Germinal center (tissue), 1 donor: ENCODE results near the gene SLC25A41.
"Not testable (repeated sequence)": the region's sequence is repeated elsewhere in the genome, so short reads cannot be mapped to it uniquely, and the experiment has no call there.

Source experiments
- DNase-seq: peaks from one replicate; pipeline ENCODE4 v3.0.0; 2012; ENCODE audit warnings: mixed read lengths, low spot score

SLC25A41 gene

GRCh38 chr19:6412061-6412446 lies 21.5 kb downstream of the SLC25A41 start:
- no peak for DNase-seq

- no peak for DNase-seq
These were observed 24.2 kb downstream of the SLC25A41 start for GRCh38 chr19:6409346-6409745.

GRCh38 chr19:6406401-6406800 lies 27.2 kb downstream of the SLC25A41 start:
- DNase-seq = no peak

GRCh38 chr19:6402837-6403608 lies 30.5 kb downstream of the SLC25A41 start:
- no peak for DNase-seq

- no peak for DNase-seq
These were observed 31.5 kb downstream of the SLC25A41 start for GRCh38 chr19:6402058-6402457.

- not testable (repeated sequence) for DNase-seq
These were observed 33.3 kb downstream of the SLC25A41 start for GRCh38 chr19:6400062-6400944.

- DNase-seq = no peak
These were observed 37.3 kb downstream of the SLC25A41 start for GRCh38 chr19:6396305-6396704.

GRCh38 chr19:6394831-6395230 lies 38.7 kb downstream of the SLC25A41 start:
- DNase-seq = no peak

GRCh38 chr19:6393983-6394412 lies 39.6 kb downstream of the SLC25A41 start:
- DNase-seq = no peak

GRCh38 chr19:6393074-6393982 lies 40.2 kb downstream of the SLC25A41 start, which contains the start of gene GTF2F1:
Gene GTF2F1, minus strand, starts transcription at chr19:6393164. Its CDS starts 169 bp downstream, at chr19:6392995.
- peak; percentile 97 for DNase-seq

- no peak for DNase-seq
These were observed 41.1 kb downstream of the SLC25A41 start for GRCh38 chr19:6392221-6393073.

GRCh38 chr19:6387372-6387771 lies 46.2 kb downstream of the SLC25A41 start:
- no peak for DNase-seq

GRCh38 chr19:6384381-6384780 lies 49.2 kb downstream of the SLC25A41 start:
- DNase-seq = no peak

GRCh38 chr19:6383188-6383587 lies 50.4 kb downstream of the SLC25A41 start:
- DNase-seq = no peak

GRCh38 chr19:6381030-6381750 lies 52.4 kb downstream of the SLC25A41 start:
- no peak for DNase-seq

GRCh38 chr19:6379744-6380143 lies 53.8 kb downstream of the SLC25A41 start:
- no peak for DNase-seq

GRCh38 chr19:6378486-6378885 lies 55.1 kb downstream of the SLC25A41 start:
- no peak for DNase-seq

- DNase-seq = no peak
These were observed 55.5 kb downstream of the SLC25A41 start for GRCh38 chr19:6378041-6378440.

GRCh38 chr19:6376512-6377190 lies 56.9 kb downstream of the SLC25A41 start:
- no peak for DNase-seq
